Breast epithelium (tissue), 3 donors: Measurements from ENCODE around the gene CABP2.

ENCODE experiments used
- CTCF ChIP-seq, 3 donors: fragments of 450-650 bp; IDR thresholded peaks; one replicate each; pipeline ENCODE4 v1.5.1; 2016 to 2017; ENCODE audit warnings: antibody characterized with exemption in 3 of 3, mild to moderate bottlenecking in 3 of 3, moderate library complexity in 3 of 3
- POLR2A ChIP-seq: fragments of 450-650 bp; IDR thresholded peaks from one replicate; pipeline ENCODE4 v1.6.1; 2016; ENCODE audit warnings: antibody characterized with exemption, mild to moderate bottlenecking, moderate library complexity
- POLR2AphosphoS5 ChIP-seq, 3 donors: sonication (generic); formaldehyde crosslinking; IDR thresholded peaks; one replicate each; pipeline ENCODE4 v1.6.1; 2017; ENCODE audit warnings: antibody characterized with exemption in 3 of 3

DNA sequence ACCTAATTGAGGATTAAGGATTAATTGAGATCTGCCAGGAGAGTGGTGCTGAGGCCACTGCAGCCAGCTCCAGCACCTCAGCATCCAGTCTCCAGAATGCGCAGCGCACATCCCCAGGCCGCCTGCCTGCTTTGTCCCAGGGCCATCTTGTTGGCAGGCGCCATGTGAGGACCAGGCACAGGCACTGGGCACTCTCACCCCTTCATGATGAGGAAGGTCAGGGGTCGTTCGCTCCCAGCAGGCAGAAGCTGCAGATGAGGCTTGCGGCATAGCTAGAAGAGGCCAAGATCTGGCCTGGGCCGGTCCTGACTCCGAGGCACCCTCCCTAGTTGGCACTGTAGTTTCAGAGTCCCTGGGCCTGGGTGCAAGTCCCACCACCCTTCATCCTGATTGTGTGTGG, 6.4 kb downstream of the CABP2 start:
- TF ChIP-seq CTCF (IDR thresholded peaks at IDR 0.05) (no peak), POLR2A (no peak), POLR2AphosphoS5 (IDR thresholded peaks at IDR 0.05) (no peak)
